CD4-positive, alpha-beta T cell treated with Interleukin-1 beta for 1 hour (primary cell): Measurements from ENCODE around the gene RAB3D.
"Not testable (repeated sequence)": the region's sequence is repeated elsewhere in the genome, so short reads cannot be mapped to it uniquely, and the experiment has no call there.

Experiments used
- DNase-seq, 2 donors: peaks; one replicate each; pipeline ENCODE4 v3.0.0-alpha.2; 2020 to 2022

Gene RAB3D

DNA sequence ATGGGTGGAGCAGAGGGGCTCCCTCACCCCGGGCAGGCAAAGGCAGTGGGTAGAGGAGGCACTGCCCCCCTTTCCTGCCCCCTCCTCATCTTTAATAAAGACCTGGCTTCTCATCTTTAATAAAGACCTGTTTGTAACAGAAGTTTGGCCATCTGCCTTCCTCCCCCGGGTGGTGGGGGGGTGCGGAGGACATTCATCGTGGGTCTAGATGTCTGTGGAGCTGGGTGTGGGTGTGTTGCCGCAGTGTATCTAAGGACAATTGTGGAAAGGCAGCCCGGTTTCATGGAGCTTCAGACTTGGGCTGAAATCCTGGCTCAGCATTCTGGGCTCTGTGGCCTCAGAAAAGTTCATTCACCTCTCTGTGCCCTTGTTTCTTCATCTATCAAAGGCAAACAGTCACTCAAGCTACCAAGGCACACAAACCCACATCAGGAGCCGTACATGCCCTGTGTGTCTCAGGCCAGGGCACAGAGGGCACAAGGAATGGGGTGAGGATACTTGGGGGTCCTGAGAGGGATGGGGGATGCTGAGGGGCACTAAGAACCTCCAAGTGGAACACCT is 26.2 kb upstream of the RAB3D start:
- no peak for DNase-seq

DNA sequence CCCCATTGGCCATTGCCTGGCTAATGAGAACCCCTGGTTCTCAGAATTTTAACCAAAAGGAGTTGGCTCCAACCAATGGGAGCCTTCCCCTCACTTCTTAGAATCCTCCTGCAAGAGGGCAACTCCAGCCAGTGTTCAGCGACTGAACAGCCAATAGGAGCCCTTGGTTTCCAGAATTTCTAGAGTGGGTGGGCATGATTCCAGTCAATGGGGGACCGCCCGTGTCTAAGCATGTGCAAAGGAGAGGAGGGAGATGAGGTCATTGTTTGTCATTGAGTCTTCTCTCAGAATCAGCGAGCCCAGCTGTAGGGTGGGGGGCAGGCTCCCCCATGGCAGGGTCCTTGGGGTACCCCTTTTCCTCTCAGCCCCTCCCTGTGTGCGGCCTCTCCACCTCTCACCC is 25.5 kb upstream of the RAB3D start:
- DNase-seq = no peak

DNA sequence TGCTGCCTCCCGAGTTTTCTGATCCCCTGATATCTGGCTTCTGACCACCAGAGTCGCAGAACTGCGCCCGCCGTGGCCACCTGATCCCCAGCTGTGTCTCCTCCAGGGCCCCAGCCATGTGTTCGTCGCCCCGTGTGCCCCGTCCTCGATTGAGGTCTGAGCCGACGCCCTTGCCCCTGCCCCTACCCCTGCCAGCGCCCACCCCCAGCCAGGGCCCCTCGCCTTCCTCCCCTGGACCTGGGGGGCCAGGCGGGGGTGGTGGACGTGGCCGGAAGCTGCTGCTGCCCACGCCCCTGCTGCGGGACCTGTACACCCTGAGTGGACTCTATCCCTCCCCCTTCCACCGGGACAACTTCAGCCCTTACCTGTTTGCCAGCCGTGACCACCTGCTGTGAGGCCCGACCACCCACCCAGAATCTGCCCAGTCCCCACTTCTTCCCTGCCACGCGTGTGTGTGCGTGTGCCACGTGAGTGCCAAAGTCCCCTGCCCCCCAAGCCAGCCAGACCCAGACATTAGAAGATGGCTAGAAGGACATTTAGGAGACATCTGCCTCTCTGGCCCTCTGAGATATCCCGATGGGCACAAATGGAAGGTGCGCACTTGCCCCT is 24.9 kb upstream of the RAB3D start:
- no peak for DNase-seq

DNA sequence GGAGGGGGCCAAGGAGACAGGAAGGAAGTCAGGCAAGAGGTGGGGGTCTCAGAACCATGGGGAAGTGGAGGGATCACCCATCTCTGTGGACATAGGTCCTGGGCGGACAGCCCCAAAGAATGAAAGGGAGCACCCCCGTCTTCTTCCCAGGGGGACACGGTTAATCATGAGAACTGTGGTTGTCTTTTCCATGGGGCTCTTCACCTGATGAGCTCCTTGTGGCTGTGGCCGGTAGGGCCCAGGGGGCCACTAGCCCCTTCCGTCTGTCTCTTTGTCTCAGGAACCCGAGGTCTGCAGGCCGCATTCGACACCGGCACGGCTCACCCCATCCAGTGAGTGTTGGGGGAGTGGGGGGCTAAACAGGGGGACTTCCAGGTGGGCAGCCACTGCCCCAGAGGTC is 24.4 kb upstream of the RAB3D start:
- no peak for DNase-seq

DNA sequence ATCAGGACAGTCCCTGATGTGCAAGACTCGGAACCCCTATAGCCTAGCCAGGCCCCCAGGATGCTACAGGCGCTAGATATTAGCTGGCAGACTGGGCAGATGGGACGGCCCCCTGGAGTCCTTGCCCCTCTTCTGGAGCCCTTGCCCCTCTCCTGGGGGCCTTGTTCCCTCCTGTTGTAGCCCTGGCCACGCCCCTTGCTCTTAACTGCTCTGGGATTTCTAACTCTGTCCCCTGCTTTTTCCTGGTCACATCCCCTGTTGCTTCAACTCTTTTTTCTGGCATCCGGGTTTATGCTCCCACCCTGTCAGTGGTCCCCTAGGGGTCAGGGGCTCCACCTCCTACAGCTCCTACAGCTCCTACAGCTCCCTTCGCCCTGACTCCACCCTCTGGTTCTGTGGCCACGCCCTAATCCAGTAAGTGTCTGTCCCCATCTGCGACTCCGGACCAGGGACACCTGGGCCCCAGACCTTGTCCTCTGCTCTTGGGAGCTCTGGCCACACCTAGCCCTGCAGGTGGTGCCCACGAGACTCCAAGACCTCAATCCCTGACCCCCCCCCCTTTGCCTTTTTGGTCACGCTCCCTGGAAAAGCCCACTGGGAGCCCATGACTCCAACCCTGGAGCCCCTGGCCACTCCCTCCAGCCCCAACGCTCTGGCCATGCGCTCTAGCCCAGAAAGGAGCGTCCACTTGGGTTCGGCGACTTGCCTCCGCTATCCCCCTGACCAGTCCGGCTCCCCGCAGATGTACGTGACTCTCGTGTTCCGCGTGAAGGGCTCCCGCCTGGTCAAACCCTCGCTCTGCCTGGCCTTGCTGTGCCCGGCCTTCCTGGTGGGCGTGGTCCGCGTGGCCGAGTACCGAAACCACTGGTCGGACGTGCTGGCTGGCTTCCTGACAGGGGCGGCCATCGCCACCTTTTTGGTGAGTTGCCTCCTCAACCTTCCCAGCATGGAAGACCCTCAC is 22.6 kb upstream of the RAB3D start:
- DNase-seq = no peak

DNA sequence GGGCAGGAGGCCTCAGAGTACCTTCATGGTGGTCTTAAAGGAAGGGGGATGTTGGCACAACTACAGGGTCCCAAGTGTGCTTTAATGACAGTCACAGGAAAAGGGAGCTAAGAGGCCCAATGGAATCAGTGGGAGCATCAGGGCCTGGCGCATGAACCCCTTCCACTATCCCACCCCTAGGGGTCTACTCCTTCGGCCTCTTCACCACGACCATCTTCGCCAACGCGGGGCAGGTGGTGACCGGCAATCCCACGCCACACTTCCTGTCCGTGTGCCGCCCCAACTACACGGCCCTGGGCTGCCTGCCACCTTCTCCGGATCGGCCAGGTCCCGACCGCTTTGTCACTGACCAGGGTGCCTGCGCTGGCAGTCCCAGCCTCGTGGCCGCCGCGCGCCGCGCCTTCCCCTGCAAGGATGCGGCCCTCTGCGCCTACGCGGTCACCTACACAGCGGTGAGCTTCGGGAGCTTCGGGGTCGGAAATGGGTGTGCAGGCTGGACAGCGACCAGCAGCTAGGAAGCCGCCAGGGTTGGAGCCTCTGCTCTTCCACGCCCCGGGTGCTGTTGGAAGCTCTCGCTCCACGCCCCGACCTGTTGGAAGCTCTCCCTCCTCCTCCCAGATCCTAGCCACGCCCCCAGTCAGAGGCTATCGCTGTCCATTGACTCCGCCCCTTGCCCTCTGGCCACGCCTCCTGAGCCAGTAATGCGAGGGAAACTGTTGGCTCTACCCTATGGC is 21.7 kb upstream of the RAB3D start:
- DNase-seq = no peak

DNA sequence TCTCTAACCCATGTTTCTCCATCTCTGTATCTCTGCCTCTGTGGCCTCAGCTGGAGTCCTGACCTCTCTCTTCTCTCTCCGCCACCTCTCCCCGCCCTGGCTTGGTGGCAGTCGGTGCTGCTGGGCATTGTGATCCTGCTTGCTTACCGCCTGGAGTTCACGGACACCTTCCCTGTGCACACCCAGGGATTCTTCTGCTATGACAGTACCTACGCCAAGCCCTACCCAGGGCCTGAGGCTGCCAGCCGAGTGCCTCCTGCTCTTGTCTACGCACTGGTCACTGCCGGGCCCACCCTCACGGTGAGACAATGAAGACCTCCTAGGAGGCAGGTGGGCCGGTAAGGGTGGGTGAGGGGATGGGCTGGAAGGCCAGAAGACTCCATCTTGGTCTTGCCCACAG is 20.0 kb upstream of the RAB3D start:
- DNase-seq = no peak

DNA sequence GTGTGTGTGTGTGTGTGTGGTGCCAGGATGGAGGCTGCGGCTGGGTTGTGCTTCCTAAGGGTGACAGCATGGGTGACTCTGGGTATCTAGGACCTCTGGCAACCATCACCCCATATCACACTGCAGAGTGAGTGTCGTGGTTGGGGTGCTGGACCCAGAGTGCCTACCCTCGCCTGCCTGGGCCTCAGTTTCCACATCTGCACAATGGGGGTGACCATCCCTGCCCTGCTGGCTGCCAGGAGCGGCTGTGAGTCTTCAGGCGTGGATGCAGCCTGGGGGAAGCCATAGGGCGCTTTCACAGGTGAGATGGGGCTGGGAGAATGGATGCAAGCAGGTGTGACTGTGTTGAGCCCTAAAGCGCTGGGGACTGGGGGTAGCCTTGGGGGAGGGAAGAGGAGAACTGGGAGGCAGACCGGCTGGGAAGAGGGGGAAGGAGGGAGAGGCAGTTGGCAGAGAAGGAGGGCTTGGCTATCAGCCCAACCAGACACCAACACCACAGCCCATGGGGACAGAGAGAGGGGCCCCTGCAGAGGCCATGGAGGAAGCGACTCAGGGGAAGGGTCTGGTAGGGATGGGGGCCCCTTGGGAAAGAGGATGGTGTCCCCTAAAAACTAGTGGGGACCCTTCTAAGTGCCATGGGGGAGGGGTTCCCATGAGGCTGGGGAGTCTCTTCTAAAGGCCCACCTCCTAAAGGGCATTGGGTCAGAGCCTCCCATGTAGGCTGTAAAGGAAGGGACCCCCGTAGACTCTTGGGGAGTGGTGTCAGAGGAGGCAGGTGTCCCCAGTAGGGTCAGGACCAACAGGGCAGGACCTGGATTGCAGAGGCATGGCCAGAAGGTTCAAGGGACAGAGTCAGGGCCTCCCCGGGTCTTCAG is 17.5 kb upstream of the RAB3D start:
- no peak for DNase-seq

DNA sequence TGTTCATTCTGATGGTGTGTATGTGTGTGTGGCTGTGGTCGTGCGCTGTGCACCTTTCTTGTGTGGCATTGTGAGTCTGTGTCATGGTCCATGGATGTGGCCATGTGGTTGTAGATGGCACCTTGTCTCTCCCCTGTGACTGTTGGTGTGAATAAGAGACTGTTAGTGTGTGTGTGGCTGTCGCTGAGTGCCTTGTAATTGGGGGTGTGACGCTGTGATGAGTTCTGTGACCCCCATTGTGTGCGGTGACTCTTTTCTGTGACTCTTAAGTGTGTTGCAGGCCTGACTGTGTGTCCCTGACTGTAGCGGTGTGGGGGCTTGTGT is 16.6 kb upstream of the RAB3D start:
- no peak for DNase-seq

DNA sequence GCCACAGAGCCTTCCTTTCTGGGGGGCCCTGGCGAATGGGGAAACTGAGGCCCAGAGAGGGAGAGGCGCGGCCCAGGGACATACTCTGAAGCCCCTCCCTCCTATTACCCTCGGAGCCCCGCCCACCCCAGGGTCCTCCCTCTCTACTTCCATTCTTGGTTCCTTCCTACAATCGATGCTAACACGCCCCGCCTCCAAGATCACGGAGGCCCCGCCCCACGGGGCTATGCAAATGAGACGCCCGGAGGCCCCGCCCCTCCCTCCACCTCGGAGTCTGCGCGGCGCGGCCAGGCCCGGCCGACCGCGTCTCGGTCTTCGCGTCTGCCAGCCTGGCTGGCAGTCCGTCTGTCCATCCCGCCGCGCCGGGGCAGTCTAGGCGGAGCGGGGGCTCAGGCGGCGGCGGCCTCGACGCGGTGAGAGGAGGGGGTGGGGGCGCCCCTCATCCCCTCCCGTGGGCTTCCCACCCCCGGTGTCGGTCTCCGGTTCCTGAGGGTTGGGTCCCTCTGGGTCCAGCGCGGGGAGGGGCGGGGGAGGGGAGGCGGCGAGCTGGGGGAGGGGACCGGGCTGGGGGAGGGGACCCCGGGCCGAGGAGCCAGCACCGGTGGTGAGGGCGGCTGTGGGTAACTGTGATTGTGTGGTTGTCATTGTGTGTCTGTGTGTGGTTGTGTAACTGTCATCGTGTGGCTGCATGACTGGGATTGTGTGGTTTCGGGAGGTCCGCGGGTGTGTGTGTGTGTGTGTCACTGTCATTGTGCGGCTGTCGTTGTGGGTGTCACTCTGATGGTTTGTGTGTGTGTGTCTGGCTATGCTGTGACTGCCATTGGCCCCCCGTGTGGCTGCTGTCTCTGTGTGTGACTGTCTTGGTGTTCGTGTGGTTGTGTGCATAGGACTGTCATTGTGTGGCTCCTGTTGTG is 16.0 kb upstream of the RAB3D start, which contains the start of gene PLPPR2:
Gene PLPPR2, plus strand, starts transcription at position 273 of the 914 bp plus-strand sequence. CDS start 2,242 bp downstream, outside the sequence.
- DNase-seq = peak; percentile 89 to 90

DNA sequence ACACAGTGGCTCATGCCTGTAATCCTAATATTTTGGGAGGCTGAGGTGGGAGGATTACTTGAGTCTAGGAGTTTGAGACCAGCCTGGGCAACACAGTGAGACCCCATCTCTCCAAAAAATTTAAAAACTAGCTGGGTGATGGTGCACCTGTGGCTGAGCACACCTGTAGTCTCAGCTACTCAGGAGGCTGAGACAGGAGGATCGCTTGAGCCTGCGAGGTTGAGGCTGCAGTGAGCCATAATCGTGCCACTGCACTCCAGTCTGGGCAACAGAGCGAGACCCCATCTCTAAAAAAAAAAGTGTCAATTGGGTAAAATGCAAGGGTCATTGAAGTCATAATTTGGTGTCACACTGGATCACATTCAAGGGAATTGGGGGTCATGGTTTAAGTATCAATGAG is 14.6 kb upstream of the RAB3D start:
- not testable (repeated sequence) for DNase-seq

DNA sequence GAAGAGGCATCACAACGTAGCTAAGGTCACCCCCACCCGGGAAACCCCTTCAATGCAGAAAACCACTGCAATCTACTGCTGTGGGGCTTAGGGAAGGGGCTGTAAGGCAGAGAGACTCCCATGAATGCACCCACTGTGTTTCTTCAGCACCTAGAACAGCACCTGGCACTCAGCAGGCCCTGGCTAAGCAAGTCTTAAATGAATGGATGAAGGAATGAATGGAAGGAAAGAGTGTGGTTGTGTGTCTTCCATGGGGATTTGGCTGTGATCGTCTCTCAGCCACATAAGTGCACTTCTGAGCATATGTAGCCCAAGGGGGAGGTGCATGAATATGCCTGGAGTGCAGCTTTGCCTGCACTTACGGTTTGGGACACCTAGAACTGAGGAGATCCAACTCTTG is 9.7 kb upstream of the RAB3D start:
- no peak for DNase-seq

DNA sequence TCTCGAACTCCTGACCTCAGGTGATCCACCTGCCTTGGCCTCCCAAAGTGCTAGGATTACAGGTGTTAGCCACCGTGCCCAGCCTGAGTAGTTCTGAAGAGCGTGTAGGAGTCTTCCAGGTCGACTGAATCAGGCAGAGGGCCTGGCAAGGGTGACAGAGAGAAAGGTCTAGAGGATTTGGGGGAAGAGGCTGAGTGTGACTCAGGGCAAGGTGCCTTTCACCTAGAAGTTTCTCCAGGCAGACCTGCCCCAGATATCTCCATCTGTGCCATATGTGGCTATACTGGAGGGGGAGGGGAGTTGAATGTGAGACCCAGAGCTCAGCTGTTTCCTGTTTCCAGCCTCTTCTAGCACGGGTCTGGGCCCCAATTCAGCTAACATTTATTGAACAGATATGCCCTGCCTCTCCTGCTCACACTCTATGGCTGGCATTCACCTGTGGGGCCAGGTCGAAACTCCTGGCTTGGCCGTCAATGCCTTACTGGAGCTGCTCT is 8.1 kb upstream of the RAB3D start:
- no peak for DNase-seq

DNA sequence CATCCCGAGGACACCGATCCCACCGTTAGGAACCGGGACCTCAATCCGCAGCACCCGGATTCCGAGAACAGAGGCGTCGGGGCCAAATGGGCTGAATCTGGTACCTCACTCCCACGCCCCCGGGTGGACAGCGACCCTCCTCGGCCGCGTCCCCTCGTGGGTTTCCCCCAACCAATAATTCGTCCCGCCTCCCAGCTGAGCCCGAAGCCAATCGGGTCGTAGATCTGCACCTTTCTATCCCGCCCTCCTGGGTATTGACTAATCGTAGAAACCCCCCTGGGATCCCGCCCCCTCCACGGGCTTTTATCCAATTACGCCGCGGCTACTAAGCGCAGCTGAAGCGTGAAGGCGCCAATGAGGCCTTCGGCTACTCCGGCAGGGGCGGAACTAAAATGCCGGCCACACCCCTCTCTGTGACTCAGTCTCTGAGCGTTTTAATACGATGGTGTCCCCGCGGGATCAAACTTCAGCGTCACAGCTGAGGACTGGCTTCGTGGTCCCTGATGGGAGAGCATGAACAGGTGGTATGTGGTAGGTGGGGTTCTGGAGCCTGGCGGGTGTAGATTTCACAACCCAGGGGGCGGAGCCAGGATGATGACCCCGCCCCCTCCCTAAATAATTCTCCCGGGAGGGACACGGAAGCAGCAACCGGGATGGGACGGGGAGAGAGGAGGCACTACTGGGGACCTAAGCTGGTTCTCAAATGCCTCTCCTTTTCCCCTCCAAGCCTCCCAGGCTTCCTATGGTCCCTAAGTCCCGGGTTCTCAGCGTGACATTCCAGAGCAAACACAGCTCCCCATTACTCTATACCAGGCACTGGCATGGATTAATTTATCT is 6.9 kb upstream of the RAB3D start, which contains the start of the genes CCDC159 and TMEM205:
Gene CCDC159, plus strand, starts transcription at position 416 of the 837 bp plus-strand sequence. Its CDS starts 88 bp downstream, at position 504.
Gene TMEM205, minus strand, starts transcription at position 165 of the 837 bp plus-strand sequence. CDS start 649 bp downstream, outside the sequence.
- DNase-seq = peak; percentile 99

DNA sequence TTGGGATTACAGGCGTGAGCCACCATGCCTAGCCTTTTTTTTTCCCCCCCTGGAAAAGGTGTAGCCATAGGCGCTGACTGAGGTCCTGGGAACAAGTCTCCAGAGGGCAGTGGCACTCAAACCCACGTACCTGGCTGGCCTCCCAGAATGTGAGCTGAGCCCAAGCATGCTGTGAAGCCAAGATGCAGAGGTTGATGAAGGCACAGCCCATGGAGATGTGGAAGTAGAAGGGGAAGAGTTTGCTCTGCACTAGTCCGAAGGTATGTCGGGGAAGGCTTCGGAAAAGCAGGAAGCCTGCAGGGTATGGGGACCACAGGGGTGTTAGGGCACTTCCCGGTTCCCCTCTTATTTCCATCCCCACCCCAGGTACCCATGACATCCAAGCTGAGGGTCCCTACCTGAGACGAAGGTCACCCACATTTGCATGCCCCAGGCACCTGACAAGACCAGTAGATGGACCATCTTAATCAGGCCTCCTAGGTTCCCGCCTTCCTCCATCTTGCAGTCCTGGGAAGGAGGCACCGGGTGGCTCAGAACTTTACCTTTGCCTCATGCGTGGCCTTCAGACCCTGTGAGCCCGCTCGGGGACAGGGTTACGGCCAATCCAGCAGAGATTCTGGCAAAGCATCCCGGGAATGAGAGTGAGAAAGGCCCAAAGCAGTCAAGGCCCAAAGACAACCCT is 5.8 kb upstream of the RAB3D start:
- no peak for DNase-seq

DNA sequence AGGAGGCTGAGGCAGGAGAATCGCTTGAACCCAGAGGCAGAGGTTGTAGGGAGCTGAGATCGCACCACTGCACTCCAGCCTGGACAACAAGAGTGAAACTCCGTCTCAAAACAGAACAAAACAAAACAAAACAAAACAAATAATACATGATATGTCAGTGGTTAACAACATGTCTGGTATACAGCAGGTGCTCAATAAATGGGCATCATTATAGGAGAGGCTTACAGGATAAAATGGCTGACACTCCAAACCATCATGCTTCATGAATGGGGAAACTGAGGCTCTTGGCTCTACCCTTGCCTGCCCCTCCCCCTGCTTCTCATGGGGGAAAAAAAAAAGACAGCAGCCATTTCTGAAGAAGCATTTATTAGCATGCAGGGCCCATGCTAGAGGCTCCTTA is 3.0 kb upstream of the RAB3D start:
- no peak for DNase-seq

DNA sequence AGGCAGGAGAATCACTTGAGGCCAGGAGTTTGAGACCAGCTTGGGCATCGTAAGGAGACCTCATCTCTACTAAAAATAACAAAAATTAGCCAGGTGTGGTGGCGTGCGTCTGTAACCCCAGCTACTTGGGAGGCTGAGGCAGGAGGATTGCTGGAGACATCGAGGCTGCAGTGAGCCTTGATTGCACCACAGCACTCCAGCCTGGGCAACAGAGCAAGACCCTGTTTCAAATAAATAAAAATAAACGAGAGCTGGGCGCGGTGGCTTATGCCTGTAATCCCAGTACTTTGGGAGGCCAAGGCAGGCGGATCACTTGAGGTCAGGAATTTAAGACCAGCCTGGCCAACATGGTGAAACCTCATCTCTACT is 626 bp upstream of the RAB3D start:
- not testable (repeated sequence) for DNase-seq

DNA sequence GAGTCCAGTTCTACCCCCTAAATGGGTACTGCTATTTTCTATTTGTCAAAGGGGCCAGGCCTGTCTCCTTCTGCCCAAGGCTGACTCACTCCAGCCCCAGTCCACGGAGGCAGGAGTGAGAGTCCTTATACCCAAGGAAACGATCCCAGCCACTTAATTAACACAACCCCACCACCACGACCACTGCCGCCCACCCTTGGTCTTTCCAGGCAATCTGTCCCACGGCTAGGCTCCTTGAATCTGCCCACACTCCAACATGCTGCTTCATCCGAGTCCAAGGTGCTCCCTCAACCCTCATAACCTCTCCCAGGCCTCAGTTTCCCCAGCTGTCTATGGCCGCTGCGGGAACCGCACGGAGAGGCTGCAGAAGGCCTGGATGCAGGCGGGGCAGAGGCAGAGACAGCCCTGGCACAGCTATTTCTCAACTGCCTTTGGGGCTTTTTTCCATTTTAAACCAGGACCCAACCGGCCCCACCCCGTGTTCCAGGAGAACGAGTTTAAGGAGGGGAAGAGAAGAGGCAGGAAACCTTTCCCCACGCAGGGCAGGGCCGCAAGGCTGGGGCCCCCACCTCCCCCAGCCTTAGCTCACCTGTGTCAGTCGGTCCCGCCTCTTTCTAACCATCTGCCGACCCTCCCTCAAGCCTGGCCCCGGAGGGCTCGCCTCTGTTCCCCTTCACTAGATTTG is 746 bp downstream of the RAB3D start:
- DNase-seq = no peak

DNA sequence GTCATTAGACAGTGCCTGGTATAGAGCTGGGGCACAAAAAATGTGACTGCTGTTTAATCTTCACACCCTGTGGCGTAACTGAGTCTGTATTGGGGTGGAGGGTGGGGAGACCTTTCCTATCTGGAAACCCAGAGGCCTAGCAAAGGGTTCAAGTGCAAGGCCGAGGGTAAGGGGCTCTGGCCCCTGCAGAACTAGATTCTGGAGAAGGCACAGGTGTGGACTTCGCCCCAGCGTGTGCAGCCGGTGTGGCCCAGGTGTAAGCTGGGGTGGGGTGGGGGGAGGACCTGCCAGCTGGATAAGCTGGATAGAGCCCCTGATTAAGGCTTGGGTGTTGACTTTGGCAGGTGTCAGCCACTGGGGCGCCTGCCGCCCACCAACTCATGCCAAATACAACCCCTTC is 1.3 kb downstream of the RAB3D start:
- DNase-seq = no peak
